IPS DF 6.9 (cell line): ENCODE results near the gene CEBPZ.
"Not testable (repeated sequence)": the region's sequence is repeated elsewhere in the genome, so short reads cannot be mapped to it uniquely, and the experiment has no call there.

Source experiments
- DNase-seq: peaks from one replicate; pipeline ENCODE4 v3.0.0-alpha.2; 2013; ENCODE audit warnings: low read depth, low spot score
- H3K27ac ChIP-seq: one replicate; pipeline ENCODE4 v1.5.1; 2013; ENCODE audit warnings: low read length, control low read depth
- H3K27me3 ChIP-seq: 2 replicates; pipeline ENCODE4 v1.6.1; 2013; ENCODE audit warnings: mild to moderate bottlenecking, low read length; ENCODE audit not compliant: control insufficient read depth, insufficient read depth
- H3K36me3 ChIP-seq: 2 replicates; pipeline ENCODE4 v1.6.1; 2013; ENCODE audit warnings: low read length; ENCODE audit not compliant: control insufficient read depth, insufficient read depth
- H3K4me1 ChIP-seq: 2 replicates; pipeline ENCODE4 v1.6.1; 2013; ENCODE audit warnings: low read length; ENCODE audit not compliant: control insufficient read depth, insufficient read depth
- H3K4me3 ChIP-seq: 2 replicates; pipeline ENCODE4 v1.5.1; 2013; ENCODE audit warnings: mild to moderate bottlenecking, low read length
- H3K9me3 ChIP-seq: 2 replicates; pipeline ENCODE4 v1.6.1; 2013; ENCODE audit warnings: low read length, inconsistent platforms; ENCODE audit not compliant: control insufficient read depth, insufficient read depth
- WGBS: extraction: QIAGEN DNeasy Blood & Tissue Kit; methylation state at CpG from one replicate; pipeline ENCODE4 v1.1.7; 2013; ENCODE audit warnings: mixed read lengths, missing lambda C conversion rate; ENCODE audit not compliant: insufficient read length, insufficient coverage; 5-methylcytosine and 5-hydroxymethylcytosine counted together

The CEBPZ gene

DNA sequence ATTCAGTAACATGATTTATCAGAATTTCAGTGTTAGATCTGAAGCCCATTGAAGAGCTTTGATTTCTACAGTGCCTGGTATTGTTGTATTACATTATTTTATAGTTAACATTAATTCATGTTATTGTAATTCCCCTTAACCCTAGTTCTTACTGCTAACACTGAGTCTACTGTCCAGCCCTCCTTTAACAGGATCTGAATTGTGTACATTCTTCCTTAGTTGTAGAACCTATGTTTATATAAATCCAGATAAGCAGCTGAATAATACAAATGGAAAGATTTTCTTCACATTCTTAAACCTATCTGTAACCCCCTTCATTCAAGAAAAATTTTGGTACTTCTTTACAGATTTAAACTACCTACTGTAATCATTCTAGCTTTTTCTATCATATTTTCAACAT lies 14.8 kb upstream of the CEBPZ start:
- Histone ChIP-seq H3K4me1 (no peaks in the 10 kb centered on the region), H3K27me3 (no peaks in the 10 kb centered on the region), H3K27ac (no peak overlapping the region), H3K36me3 (peaks cover 9% of the 10 kb centered on the region; the same call in 1 of the 2 replicates), H3K9me3 (no peaks in the 10 kb centered on the region), H3K4me3 (no peak overlapping the region)
- no peak for DNase-seq

DNA sequence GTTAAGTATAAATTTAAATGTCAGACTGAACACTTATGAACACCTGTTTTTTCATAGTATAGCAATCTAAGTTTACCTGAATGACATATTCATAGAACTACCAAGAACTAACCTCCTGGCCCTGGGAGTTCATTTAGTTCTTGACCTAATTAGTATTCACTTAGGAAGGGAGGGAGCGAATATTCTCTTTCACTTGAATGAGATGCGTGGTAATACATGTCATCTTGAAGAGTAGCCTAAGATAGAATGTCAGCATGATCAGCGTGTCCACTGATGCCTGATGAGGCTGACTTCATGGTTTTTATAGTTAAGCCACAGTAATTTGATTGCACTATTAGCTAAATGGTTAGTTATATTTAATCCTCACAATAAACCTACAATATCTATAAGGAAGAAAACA lies 13.4 kb upstream of the CEBPZ start:
- Histone ChIP-seq H3K4me3 (no peak overlapping the region), H3K27me3 (no peaks in the 10 kb centered on the region), H3K36me3 (peaks cover 6% of the 10 kb centered on the region; the same call in 1 of the 2 replicates), H3K9me3 (no peaks in the 10 kb centered on the region), H3K27ac (no peak overlapping the region), H3K4me1 (no peaks in the 10 kb centered on the region)
- DNase-seq, result no peak
- no CpG with 5 or more reads among the region's 3 CpGs for WGBS

DNA sequence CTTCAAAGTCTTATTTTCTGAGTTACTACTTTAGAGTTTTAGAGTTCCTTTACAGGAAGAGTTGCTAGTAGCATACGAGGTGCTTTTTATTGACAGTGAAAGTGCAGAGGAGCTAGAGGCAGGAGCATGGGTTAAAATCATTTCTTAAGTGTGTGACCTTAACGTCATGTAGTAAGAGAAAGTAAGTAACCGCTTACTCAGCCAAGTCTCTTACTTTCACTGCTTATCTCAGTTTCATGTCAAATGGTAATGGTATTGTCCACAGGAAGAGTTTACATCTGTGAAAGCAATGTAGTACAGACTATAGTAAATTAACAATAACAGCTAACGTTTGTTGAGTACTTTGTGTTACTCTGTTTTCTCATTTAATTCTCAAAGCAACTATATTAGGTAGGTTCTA lies 12.6 kb upstream of the CEBPZ start:
- Histone ChIP-seq H3K4me3 (no peak overlapping the region), H3K36me3 (peaks cover 3% of the 10 kb centered on the region; the same call in 1 of the 2 replicates), H3K9me3 (no peaks in the 10 kb centered on the region), H3K27ac (no peak overlapping the region), H3K4me1 (no peaks in the 10 kb centered on the region), H3K27me3 (no peaks in the 10 kb centered on the region)
- no CpG with 5 or more reads among the region's 4 CpGs for WGBS
- no peak for DNase-seq

DNA sequence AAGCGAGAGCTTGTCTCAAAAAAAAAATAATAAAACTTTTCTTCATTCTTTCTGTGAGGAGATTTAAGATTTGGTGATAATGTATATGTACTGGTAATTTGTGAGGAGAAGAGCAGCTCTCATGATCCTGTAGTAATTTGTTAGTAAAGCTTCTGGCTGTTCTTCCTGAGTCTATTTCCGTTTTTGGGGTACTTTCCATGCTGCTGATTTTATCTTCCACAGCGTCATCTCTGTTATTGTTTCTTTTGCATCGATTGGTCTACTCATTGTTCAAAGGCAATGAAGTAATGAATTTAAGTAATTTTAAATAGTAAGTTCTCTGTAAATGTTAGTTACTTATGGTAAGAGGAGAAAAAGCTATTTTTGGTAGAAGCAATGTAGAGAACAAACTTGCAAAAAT lies 12.0 kb upstream of the CEBPZ start:
- H3K36me3 ChIP-seq, result peaks cover 3% of the 10 kb centered on the region; the same call in 1 of the 2 replicates
- WGBS, result no CpG with 5 or more reads among the region's 4 CpGs
- no peak overlapping the region for H3K27ac ChIP-seq
- H3K4me1 ChIP-seq, result no peaks in the 10 kb centered on the region
- no peak overlapping the region for H3K4me3 ChIP-seq
- H3K27me3 ChIP-seq, result no peaks in the 10 kb centered on the region
- H3K9me3 ChIP-seq, result no peaks in the 10 kb centered on the region
- no peak for DNase-seq

DNA sequence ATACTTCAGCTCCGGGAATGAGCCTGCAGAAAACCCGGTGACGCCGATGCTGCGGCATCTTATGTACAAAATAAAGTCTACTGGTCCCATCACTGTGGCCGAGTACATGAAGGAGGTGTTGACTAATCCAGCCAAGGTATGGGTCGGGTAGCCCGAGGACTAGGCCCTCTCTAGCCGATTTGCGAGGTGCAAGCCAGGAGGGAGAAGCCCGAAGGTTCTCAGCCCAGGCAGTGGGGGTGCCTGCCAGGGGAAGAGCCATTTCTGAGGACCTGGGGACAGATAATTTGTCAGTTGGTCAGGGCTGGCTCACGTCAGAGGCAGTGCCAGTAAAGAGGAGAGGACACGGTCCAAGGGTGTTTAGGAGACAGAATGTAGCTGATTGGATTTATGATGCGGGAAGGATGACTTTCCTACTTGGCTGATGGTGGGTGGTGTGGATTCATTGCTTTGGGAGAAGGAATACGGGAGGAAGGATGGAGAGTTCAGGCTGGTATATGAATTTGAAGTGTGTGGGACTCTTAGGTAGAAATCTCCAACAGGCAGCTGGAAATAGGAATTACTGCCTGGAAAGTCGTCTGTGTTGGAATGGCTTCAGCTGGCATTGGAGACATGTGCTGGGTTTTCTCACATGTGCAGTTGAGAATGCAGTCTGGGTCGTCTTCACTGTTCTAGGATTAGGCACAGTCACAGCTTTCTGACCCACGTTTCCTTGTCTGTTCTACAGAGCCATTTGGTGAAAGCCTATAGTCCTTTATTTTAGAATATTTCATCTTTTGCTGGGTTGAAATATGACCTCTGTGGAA lies 936 bp upstream of the CEBPZ start:
- Histone ChIP-seq H3K9me3 (no peaks in the 10 kb centered on the region), H3K4me1 (peaks cover 2% of the 10 kb centered on the region; the same call in 1 of the 2 replicates), H3K36me3 (peaks cover 5% of the 10 kb centered on the region; the same call in 1 of the 2 replicates), H3K27me3 (no peaks in the 10 kb centered on the region), H3K27ac (no peak overlapping the region), H3K4me3 (peak overlapping the region; percentile 82; the same call in 1 of the 2 replicates)
- WGBS, result no CpG with 5 or more reads among the region's 18 CpGs
- no peak for DNase-seq

DNA sequence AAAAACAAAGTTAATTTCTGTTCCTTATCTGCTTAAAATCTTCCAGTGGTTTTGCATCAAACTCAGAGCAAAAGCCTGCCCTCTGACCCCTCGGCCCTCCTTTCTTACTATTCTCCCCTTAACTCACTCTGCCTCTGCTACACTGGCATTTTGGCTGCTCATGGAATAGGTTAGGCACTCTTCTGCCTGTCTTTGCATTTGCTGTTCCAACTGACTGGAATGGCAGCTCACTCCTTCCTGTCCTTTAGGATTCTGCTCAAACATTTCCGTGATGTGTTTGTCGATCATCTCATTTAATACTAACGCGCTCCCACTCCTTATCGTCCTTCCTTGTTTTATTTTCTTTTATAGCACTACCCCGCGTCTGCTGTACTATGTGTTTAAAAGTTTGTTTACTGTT lies 815 bp downstream of the CEBPZ start:
- H3K9me3 ChIP-seq, result no peaks in the 10 kb centered on the region
- H3K27me3 ChIP-seq, result no peaks in the 10 kb centered on the region
- H3K36me3 ChIP-seq, result peaks cover 5% of the 10 kb centered on the region; the same call in 1 of the 2 replicates
- WGBS, result no CpG with 5 or more reads among the region's 8 CpGs
- DNase-seq, result no peak
- H3K27ac ChIP-seq, result no peak overlapping the region
- peak overlapping the region; percentile 82; the same call in 1 of the 2 replicates for H3K4me3 ChIP-seq
- peaks cover 4% of the 10 kb centered on the region; the same call in 1 of the 2 replicates for H3K4me1 ChIP-seq

DNA sequence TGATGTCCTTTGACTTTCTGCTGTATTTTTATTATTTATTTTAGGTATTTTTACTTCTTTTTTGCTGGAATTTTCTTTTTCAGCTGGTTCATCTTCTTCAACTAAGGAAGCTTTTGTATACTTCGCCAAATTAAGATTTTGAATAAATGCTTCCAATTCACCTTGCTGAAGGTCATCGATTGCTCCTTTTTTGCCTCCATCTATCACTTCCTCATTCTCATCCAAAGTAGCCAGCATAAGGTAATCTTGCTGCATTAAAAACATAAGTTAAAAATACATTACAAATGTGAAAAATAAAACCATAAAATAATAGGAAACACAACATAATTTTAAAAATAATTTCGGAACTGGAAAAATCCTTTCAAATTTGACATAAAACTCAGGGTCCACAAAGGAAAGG lies 2.6 kb downstream of the CEBPZ start:
- Histone ChIP-seq H3K36me3 (peaks cover 5% of the 10 kb centered on the region; the same call in 1 of the 2 replicates), H3K9me3 (no peaks in the 10 kb centered on the region), H3K4me3 (no peak overlapping the region), H3K27ac (no peak overlapping the region), H3K4me1 (peaks cover 4% of the 10 kb centered on the region; the same call in 1 of the 2 replicates), H3K27me3 (no peaks in the 10 kb centered on the region)
- no peak for DNase-seq
- WGBS, result no CpG with 5 or more reads among the region's 3 CpGs

DNA sequence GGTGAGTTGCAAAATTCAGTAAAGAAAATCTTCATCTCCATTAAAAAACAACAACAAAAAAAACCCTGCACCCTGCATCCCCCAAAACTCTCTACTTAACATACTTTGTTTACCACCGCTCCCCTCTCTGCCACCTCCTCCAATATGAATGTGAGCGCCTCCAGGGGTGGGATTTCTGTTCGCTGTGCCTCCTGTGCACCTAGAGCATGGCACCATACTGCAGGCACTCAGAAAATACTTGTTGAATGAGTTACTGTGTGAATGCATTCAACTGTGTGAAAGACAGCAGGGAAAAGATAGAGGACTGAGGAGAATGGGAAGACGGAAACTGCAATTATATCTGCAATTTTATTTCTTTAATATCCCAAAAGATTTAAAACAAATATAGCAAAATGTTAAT lies 4.5 kb downstream of the CEBPZ start:
- Histone ChIP-seq H3K4me1 (peaks cover 4% of the 10 kb centered on the region; the same call in 1 of the 2 replicates), H3K9me3 (no peaks in the 10 kb centered on the region), H3K27ac (no peak overlapping the region), H3K4me3 (peak overlapping the region; percentile 7; the same call in 1 of the 2 replicates), H3K36me3 (peaks cover 5% of the 10 kb centered on the region; the same call in 1 of the 2 replicates), H3K27me3 (no peaks in the 10 kb centered on the region)
- no CpG with 5 or more reads among the region's 4 CpGs for whole genome bisulfite sequencing
- no peak for DNase-seq

DNA sequence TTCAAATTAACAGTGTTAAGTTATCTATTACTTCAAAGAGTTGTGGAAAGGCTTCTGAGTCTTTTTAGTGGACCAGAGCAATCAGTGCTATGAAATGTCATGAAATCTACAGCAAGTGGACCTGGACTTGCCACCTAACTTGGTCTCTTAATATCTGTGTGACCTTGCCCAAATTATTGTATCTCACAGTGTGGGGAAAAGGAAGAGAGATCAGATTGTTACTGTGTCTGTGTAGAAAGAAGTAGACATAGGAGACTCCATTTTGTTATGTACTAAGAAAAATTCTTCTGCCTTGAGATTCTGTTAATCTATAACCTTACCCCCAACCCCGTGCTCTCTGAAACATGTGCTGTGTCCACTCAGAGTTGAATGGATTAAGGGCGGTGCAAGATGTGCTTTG lies 6.3 kb downstream of the CEBPZ start:
- H3K27me3 ChIP-seq, DNase-seq, H3K27ac ChIP-seq, H3K4me3 ChIP-seq, H3K4me1 ChIP-seq, H3K9me3 ChIP-seq: not testable (repeated sequence)
- no CpG with 5 or more reads among the region's 2 CpGs for WGBS
- H3K36me3 ChIP-seq, result peaks cover 15% of the 10 kb centered on the region; the same call in 1 of the 2 replicates

DNA sequence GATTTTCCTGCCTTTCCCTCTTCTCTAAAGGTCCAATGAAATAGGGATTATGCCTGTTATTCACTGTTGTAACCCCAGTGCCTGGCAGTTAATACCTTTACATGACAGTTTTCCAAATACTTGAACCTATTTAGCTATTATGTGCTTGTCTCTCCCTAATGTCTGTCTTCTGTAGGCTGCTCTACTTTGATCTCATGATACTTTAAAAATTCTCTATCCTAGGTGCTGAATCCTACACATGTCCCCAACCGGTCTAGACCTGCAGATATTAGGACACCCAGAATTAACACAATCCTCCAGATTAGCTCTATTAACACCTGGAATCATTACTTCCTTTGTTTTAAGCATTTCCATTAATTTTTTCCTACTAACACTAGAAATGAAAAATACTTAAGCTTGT lies 7.3 kb downstream of the CEBPZ start:
- Histone ChIP-seq H3K4me1 (peaks cover 3% of the 10 kb centered on the region; the same call in 1 of the 2 replicates), H3K27ac (no peak overlapping the region), H3K4me3 (no peak overlapping the region), H3K27me3 (no peaks in the 10 kb centered on the region), H3K9me3 (no peaks in the 10 kb centered on the region), H3K36me3 (peaks cover 17% of the 10 kb centered on the region; the same call in 1 of the 2 replicates)
- no peak for DNase-seq
- WGBS, result no CpG with 5 or more reads among the region's 1 CpG
